ENCODE results near the gene MYO15B. TPM values are rescaled to one million over a fixed set of nuclear protein-coding genes. Genes with fewer than 3 reads are reported as not detected.
A peak's percentile ranks its signal among the peaks of the same experiment; 100 is the strongest.

The MYO15B gene
- polyA plus RNA-seq, 1 donor from 2014 or later: 2.4 TPM

DNA sequence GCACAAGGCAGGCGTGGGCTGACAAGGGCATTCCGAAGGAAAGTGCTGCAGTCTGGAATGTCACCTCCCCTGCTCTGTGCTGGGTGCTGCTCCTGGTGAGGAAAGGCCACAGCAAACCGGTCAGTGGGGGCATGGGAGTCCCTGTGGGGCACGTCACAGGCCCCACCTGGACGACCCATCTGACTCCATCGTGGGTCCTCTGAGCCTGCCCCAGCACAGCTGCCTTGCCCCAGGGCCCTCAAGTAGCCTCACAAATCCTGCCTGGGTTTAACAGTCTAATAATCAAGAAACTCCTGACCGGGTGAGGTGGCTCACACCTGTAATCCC, 2.8 kb upstream of the MYO15B start:
- no peak overlapping the region for H2AFZ ChIP-seq (ENCODE audit: low read depth, low read length)
- H3K27ac ChIP-seq (ENCODE audit: low read length): no peak overlapping the region
- no peaks in the 10 kb centered on the region for H3K9me2 ChIP-seq (ENCODE audit: insufficient read depth, low read length)
- no peaks in the 10 kb centered on the region for H3K9me3 ChIP-seq (ENCODE audit: low read length)
- no peak for TF ChIP-seq EZH2 (IDR thresholded peaks at IDR 0.05; ENCODE audit: borderline replicate concordance, insufficient read depth, low read length, poor library complexity, severe bottlenecking)
- TF ChIP-seq POLR2AphosphoS5 (IDR thresholded peaks at IDR 0.05): no peak
- H3K27me3 ChIP-seq (ENCODE audit: insufficient read depth, low read depth, low read length): peaks cover 25% of the 10 kb centered on the region
- no peak overlapping the region for H3K9ac ChIP-seq (ENCODE audit: low read length)
- H3K36me3 ChIP-seq (ENCODE audit: insufficient read depth, low read length): no peaks in the 10 kb centered on the region
- H3K4me3 ChIP-seq (ENCODE audit: low read length): no peak overlapping the region
- H3K79me2 ChIP-seq (replicated peaks; ENCODE audit: insufficient read depth, low read length): no peaks in the 10 kb centered on the region
- H3K4me2 ChIP-seq (ENCODE audit: low read length): no peak overlapping the region
- H3F3A ChIP-seq (ENCODE audit: insufficient read depth, low read length, poor library complexity, severe bottlenecking): no peaks in the 10 kb centered on the region
- H4K20me1 ChIP-seq (ENCODE audit: insufficient read depth): no peaks in the 10 kb centered on the region

DNA sequence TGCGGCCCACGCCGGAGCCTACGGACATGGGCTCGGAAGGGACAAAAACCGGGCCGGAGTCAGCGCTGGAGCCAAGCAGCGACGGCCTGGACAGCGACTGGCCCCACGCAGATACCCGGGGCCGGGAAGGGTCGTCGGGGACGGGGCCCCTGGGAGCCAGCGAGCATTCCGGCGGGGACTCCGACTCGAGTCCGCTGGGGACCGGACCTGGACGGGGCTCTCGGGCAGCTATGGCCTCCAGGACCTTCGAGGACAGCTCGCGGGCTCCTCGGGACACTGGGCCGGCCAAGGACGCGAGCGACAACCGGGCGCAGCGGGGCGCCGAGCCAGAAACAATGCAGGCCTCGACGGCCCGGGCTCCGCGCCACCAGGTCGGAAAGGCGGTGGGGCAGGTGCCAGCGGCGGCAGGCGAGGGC, 1.0 kb downstream of the MYO15B start:
- H2AFZ ChIP-seq (ENCODE audit: low read depth, low read length): no peak overlapping the region
- no peaks in the 10 kb centered on the region for H3K36me3 ChIP-seq (ENCODE audit: insufficient read depth, low read length)
- no peak overlapping the region for H3K9ac ChIP-seq (ENCODE audit: low read length)
- no peaks in the 10 kb centered on the region for H3K9me3 ChIP-seq (ENCODE audit: low read length)
- H3F3A ChIP-seq (ENCODE audit: insufficient read depth, low read length, poor library complexity, severe bottlenecking): no peaks in the 10 kb centered on the region
- H3K4me2 ChIP-seq (ENCODE audit: low read length): no peak overlapping the region
- no peaks in the 10 kb centered on the region for H3K9me2 ChIP-seq (ENCODE audit: insufficient read depth, low read length)
- H3K4me3 ChIP-seq (ENCODE audit: low read length): peak overlapping the region; percentile 35
- no peaks in the 10 kb centered on the region for H4K20me1 ChIP-seq (ENCODE audit: insufficient read depth)
- no peaks in the 10 kb centered on the region for H3K79me2 ChIP-seq (replicated peaks; ENCODE audit: insufficient read depth, low read length)
- TF ChIP-seq SMC3 (conservative IDR thresholded peaks at IDR 0.05; ENCODE audit: poor library complexity) (no peak), TAF1 (IDR thresholded peaks at IDR 0.05; ENCODE audit: low read depth) (no peak), EP300 (conservative IDR thresholded peaks at IDR 0.05; ENCODE audit: poor library complexity, severe bottlenecking) (no peak), MXI1 (conservative IDR thresholded peaks at IDR 0.05; ENCODE audit: poor library complexity, severe bottlenecking) (no peak), CTCF (IDR thresholded peaks at IDR 0.05; ENCODE audit: poor library complexity, severe bottlenecking) (no peak), POLR2AphosphoS5 (IDR thresholded peaks at IDR 0.05) (no peak), RAD21 (conservative IDR thresholded peaks at IDR 0.05) (no peak), EZH2 (IDR thresholded peaks at IDR 0.05; ENCODE audit: borderline replicate concordance, insufficient read depth, low read length, poor library complexity, severe bottlenecking) (no peak)
- TF ChIP-seq, protein P1, sequence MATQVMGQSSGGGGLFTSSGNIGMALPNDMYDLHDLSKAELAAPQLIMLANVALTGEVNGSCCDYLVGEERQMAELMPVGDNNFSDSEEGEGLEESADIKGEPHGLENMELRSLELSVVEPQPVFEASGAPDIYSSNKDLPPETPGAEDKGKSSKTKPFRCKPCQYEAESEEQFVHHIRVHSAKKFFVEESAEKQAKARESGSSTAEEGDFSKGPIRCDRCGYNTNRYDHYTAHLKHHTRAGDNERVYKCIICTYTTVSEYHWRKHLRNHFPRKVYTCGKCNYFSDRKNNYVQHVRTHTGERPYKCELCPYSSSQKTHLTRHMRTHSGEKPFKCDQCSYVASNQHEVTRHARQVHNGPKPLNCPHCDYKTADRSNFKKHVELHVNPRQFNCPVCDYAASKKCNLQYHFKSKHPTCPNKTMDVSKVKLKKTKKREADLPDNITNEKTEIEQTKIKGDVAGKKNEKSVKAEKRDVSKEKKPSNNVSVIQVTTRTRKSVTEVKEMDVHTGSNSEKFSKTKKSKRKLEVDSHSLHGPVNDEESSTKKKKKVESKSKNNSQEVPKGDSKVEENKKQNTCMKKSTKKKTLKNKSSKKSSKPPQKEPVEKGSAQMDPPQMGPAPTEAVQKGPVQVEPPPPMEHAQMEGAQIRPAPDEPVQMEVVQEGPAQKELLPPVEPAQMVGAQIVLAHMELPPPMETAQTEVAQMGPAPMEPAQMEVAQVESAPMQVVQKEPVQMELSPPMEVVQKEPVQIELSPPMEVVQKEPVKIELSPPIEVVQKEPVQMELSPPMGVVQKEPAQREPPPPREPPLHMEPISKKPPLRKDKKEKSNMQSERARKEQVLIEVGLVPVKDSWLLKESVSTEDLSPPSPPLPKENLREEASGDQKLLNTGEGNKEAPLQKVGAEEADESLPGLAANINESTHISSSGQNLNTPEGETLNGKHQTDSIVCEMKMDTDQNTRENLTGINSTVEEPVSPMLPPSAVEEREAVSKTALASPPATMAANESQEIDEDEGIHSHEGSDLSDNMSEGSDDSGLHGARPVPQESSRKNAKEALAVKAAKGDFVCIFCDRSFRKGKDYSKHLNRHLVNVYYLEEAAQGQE (IDR thresholded peaks at IDR 0.05; ENCODE audit: borderline replicate concordance): no peak
- H3K27ac ChIP-seq (ENCODE audit: low read length): no peak overlapping the region
- peaks cover 25% of the 10 kb centered on the region for H3K27me3 ChIP-seq (ENCODE audit: insufficient read depth, low read depth, low read length)
